Measurements from ENCODE around the gene NUDT3. TPM values are rescaled to one million over a fixed set of nuclear protein-coding genes. Genes with fewer than 3 reads are reported as not detected.
"Not testable (repeated sequence)": the region's sequence is repeated elsewhere in the genome, so short reads cannot be mapped to it uniquely, and the experiment has no call there.

The NUDT3 gene
- total RNA-seq, 1 experiment from 2014 or later: 10.6 TPM

- in situ Hi-C loops (cut with HindIII; ENCODE audit: low sequenced_read_pairs): no loop called here
- DNase-seq (ENCODE audit: low spot score): no peak
Observed at GRCh38 chr6:34247481-34248197, 144.8 kb downstream of the NUDT3 start.

GRCh38 chr6:34246563-34247391 lies 145.7 kb downstream of the NUDT3 start:
- in situ Hi-C loops (cut with HindIII; ENCODE audit: low sequenced_read_pairs): no loop called here
- no peak for DNase-seq (ENCODE audit: low spot score)

GRCh38 chr6:34246249-34246562 lies 146.3 kb downstream of the NUDT3 start:
- in situ Hi-C loops (cut with HindIII; ENCODE audit: low sequenced_read_pairs): no loop called here
- no peak for DNase-seq (ENCODE audit: low spot score)

- in situ Hi-C loops (cut with HindIII; ENCODE audit: low sequenced_read_pairs): not testable (repeated sequence)
Observed at GRCh38 chr6:34245761-34246140, 146.7 kb downstream of the NUDT3 start.

GRCh38 chr6:34245032-34245760 lies 147.3 kb downstream of the NUDT3 start:
- in situ Hi-C loops (cut with HindIII; ENCODE audit: low sequenced_read_pairs); DNase-seq (ENCODE audit: low spot score): not testable (repeated sequence)

More at GRCh38 chr6:34245761-34246140, 146.7 kb downstream of the NUDT3 start:
- DNase-seq (ENCODE audit: low spot score): not testable (repeated sequence)

GRCh38 chr6:34243901-34244884 lies 148.3 kb downstream of the NUDT3 start:
- no peak for DNase-seq (ENCODE audit: low spot score)
- in situ Hi-C loops (cut with HindIII; ENCODE audit: low sequenced_read_pairs): no loop called here

GRCh38 chr6:34243131-34243771 lies 149.2 kb downstream of the NUDT3 start:
- in situ Hi-C loops (cut with HindIII; ENCODE audit: low sequenced_read_pairs): no loop called here

GRCh38 chr6:34242252-34243130 lies 150.0 kb downstream of the NUDT3 start:
- DNase-seq (ENCODE audit: low spot score): no peak
- in situ Hi-C loops (cut with HindIII; ENCODE audit: low sequenced_read_pairs): no loop called here

More at GRCh38 chr6:34243131-34243771, 149.2 kb downstream of the NUDT3 start:
- no peak for DNase-seq (ENCODE audit: low spot score)

GRCh38 chr6:34241351-34242215 lies 150.9 kb downstream of the NUDT3 start:
- in situ Hi-C loops (cut with HindIII; ENCODE audit: low sequenced_read_pairs): no loop called here
- no peak for DNase-seq (ENCODE audit: low spot score)

- no peak for DNase-seq (ENCODE audit: low spot score)
- in situ Hi-C loops (cut with HindIII; ENCODE audit: low sequenced_read_pairs): no loop called here
Observed at GRCh38 chr6:34240329-34241248, 151.9 kb downstream of the NUDT3 start.

- in situ Hi-C loops (cut with HindIII; ENCODE audit: low sequenced_read_pairs): no loop called here
- DNase-seq (ENCODE audit: low spot score): no peak
Observed at GRCh38 chr6:34239893-34240292, 152.6 kb downstream of the NUDT3 start.

- in situ Hi-C loops (cut with HindIII; ENCODE audit: low sequenced_read_pairs): no loop called here
- DNase-seq (ENCODE audit: low spot score): no peak
Observed at GRCh38 chr6:34239500-34239825, 153.0 kb downstream of the NUDT3 start.

- no peak for DNase-seq (ENCODE audit: low spot score)
- in situ Hi-C loops (cut with HindIII; ENCODE audit: low sequenced_read_pairs): no loop called here
Observed at GRCh38 chr6:34238585-34239499, 153.6 kb downstream of the NUDT3 start.

GRCh38 chr6:34237722-34238584 lies 154.5 kb downstream of the NUDT3 start:
- in situ Hi-C loops (cut with HindIII; ENCODE audit: low sequenced_read_pairs): no loop called here
- DNase-seq (ENCODE audit: low spot score): no peak
